T follicular helper cell (primary cell): ENCODE measurements around the gene STX17.
"Not testable (repeated sequence)": the region's sequence is repeated elsewhere in the genome, so short reads cannot be mapped to it uniquely, and the experiment has no call there.

Experiments
- DNase-seq: peaks from one replicate; pipeline ENCODE4 v3.0.0-alpha.2; 2020; ENCODE audit warnings: low read depth

The STX17 gene

DNA sequence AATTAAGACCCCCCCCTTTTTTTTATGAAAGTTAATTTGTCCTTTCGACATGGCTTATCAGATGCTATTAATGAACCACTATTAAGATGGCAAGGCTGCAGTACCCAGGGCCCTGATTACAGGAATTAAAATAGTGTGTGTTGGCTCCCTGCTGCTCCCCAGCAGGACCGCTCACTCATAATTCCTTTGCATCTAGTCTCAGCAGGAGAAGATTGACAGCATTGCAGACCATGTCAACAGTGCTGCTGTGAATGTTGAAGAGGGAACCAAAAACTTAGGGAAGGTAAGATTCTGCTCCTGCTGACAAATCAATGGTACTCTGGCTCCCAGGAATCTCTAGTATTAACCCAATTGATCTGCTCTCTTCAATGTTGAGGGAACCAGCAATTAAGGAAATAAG, 61.0 kb downstream of the STX17 start:
- no peak for DNase-seq

DNA sequence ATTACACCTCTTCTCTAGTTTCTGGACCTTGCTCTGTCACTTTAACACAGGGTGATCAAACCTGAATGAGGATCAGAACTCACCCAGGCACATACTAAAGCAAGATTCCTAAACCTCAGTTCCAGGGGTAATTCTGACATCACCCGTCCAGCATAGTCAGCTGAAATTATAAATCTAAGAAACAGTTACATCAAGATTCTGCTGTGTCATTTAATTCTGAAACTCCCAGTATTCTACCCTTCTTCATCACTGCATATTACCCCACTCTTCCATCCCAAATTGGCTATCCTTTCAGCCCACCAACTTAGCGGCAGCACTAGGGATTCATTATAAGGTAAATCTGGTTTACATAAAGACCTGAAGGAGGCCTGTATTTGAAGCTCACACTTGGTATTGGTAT, 64.0 kb downstream of the STX17 start:
- no peak for DNase-seq

DNA sequence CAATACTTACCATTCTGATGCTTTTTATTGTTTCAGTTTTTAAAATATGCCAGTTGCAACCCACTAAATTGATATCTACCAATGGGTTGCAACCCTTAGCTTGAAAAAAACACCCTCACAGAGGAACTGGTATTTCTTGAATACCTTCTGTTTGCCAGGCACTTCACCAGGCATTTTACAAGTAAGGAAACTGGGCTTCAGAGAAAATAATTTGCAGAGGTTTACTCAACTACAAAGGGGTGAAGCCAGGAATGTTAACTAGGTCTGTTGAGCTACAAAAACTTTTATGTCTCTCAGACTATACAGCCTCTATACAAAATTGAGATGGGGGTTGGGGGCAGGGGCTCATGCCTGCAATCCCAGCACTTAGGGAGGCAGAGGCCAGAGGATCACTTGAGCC, 65.0 kb downstream of the STX17 start:
- no peak for DNase-seq

DNA sequence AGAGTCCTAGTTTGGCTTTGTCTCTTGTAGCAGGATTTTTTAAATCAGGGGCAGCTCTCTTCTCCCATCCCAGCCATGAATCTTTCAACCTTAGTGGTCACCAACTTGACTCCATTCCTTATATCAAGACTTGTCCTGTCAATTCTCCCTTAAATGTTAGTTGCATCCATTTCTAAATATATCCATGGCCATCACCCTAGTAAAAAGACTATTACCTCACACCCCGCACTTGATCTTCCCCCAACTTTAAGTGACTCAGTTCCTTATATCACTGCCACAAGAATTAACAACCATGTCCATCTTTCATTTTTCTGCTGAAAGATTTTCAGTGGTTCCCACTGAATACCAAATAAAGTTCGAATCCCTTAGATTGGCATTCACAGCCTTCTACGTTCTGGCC, 67.0 kb downstream of the STX17 start:
- DNase-seq: no peak

DNA sequence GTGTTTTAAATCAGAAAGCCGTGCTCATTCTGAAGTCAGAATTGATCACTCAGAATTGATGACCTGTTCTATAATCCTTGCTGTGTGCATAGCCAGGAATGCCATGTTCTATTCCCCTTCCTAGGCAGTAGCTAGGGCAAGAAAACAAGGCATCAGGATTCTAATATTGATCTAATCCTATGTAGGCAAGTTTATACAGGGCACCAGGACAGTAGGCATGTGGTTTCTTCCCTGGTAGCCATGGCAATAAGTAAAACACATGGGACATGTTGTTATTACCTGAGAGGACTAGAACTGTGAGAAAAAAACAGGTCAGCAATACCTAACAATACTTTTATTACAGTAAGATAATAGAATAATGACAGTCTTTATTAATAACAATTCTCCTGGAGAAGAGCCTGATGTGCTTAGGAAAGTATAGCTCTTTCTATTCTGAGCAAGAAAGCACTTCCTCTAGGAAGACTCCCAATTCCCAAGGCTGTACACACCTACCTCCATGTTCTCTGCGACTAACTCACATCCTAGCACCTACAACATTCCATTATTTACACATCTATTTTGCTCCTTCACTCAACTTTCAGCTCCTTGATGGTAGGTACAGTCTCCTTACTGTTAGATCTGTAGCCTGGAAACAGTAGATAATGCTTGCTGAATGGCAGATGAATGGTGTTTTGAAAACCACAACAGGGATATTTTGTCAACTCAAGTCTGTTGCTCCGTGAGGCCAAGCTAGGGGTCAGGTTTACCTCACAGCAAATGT, 70.8 kb downstream of the STX17 start:
- no peak for DNase-seq

DNA sequence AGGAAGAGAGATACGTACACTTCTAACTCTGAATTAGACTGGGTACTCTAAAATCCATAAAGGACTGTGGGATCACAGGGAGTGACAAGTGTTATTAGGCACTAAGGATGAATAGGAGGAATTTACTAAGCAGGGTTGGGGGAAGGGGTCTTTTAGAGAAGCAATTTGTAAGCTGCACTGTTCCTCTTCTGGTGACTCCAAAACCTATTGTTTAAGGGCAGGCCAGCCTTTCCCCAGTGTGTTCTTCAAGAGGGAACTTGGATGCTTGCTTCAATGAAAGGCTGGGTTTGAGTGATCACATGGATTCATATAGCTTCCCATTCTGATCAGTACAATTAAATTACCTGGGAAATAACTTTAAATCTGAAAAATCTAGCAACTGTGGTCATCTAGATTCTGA, 71.8 kb downstream of the STX17 start:
- DNase-seq: no peak

DNA sequence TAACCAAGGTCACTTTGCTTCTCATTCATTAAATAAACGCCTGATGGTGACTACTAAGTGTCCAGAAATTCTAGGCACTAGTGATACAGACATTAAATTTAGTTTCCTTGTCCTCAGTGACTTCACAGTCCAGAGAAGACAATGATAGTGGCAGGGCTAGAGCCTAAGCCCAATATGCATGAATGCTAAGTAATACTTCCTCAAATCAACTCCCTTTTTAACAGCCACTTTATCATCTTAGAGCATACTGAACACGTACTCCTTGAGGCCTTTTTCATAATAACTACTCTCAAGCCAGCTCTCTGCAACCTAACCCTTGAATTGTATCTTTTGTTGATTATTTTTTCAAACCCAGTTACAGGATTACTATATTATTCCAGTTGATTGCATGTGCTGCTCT, 74.1 kb downstream of the STX17 start:
- DNase-seq: no peak

DNA sequence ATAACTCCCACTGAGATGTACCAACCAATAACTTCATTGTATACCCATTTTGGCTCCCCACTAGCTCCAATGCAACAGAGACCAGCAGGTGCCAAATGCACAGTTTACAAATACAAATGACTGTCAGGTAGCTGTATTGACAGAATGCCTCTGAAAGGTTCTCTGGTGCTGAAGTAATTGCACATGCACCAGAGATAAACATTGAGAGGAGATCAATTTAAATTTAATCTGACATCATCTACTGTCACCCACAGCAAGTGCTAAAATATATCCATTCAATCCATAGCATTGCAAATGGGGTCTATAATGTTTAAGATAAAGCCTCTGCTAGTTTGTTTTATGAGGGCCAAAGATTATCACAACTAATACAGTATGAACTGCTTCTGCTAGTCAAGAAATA, 80.2 kb downstream of the STX17 start:
- no peak for DNase-seq

DNA sequence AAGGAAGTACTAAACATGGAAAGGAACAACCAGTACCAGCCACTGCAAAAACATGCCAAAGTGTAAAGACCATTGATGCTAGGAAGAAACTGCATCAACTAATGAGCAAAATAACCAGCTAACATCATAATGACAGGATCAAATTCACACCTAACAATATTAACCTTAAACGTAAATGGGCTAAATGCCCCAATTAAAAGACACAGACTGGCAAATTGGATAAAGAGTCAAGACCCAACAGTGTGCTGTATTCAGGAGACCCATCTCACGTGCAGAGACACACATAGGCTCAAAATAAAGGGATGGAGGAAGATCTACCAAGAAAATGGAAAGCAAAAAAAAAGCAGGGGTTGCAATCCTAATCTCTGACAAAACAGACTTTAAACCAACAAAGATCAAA, 84.1 kb downstream of the STX17 start:
- not testable (repeated sequence) for DNase-seq

DNA sequence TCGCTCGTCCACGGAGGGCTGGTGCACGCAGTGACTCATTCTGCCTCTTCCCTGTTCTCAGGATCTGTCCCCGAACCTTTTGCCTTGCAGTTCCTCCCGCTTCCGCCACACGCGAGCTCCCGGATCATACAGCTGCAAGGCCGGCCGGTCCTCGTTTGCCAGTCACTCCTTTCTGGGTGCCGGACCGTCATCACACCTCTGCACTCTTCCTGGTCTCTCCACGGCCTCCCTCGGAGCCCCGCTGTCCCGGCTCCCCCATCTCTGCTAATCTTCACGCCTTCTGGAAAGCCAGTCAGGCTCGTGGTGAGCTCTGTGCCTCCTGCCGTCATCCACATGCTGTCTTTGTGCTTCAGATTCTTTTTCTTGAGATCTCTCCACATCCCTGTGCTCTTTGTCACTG, 91.8 kb downstream of the STX17 start:
- DNase-seq: no peak

DNA sequence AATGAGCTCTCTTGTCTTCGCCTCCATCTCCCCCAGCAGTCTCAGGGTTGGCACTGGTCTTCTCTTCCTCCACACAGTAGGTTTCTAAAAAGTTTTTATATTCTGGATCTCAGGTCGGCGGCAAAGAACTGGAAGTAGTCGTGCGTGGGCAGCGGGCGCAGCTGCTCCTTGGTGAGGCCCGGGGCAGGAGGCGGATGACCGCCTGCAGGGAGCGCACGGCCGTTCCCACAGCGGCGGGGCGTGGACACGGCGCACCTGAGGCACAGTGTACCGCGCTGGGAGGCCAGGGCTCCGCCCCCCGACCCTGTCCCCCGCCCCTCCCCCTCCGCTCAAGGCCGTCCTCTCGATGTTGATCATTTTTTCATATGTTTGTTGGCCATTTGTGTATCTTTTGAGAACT, 92.4 kb downstream of the STX17 start:
- DNase-seq: no peak

DNA sequence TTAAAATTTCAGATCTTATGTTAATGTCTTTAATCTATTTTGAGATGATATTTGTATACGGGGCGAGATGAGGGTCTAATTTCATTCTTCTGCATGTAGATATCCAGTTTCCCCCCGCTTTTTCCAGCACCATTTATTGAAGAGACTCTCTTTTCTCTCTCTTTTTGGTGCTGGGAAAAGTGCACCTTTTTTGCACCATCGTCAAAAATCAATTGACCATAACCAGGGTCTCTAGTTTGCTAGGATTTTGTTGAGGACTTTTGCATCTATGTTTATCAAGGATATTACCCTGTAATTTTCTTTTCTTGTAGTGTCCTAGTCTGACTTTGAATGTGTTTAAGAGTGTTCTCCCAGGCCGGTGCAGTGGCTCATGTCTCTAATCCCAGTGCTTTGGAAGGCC, 93.3 kb downstream of the STX17 start:
- DNase-seq: no peak

DNA sequence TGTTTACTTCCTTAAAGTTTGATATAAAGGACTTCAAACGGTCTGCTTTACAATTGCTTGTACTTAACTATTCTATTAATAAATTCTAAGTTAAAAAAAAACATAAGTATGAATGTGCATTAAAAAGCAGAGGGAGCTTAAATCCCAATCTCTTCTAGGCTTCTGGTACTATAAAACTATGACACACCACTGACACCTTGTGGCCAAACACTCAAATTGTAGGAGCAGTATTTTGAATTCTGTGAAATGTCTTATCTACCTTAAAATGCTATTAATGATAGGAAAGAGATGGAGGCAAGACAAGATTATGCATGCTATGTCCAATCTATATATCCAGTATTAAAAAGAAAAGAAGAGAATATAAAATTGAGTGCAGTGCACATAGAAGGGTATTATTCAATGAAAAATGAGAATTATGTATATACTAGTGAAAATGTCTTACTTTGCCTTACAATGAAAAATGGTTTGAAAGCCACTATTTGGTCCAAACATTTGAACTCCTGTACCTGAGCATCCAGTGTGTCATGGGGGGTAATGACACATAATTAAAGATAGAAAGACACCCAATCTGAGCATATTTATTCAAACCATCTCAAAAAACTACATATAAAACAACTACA, 104.7 kb downstream of the STX17 start:
- DNase-seq: peak; percentile 15

DNA sequence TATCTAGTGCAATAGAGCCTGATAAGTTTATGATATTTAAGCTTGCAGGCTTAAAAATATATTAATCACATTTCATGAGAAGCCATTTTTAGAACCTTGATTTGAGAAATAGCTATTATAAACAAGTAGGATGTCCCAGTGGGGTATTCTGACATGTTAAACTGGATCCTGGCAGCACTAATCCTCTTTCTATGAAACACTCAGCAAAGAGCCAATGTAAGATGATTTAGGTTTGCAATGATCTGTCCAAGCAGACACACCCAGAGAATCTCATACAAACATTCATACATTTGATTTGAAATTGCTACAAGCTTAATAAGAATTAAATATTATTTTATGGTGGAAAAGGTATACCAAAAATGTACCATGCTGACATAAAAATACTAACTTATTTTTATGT, 105.8 kb downstream of the STX17 start:
- DNase-seq: no peak

DNA sequence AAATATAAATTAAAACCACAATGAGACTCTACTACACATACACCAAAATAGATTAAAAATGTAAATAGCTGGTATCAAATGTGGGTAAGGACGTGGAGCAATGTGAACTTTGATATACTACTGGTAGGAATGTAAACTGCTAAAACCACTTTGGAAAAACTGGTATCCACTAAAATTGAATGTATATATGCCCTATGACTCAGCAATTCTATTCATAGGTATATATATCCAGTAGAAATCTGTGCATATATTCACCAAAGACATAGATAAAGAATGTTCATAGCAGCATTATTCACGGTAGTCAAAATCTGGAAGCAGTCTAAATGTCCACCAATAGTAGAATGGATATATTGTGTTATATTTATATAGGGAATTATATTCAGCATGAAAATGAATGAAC, 107.1 kb downstream of the STX17 start:
- no peak for DNase-seq

DNA sequence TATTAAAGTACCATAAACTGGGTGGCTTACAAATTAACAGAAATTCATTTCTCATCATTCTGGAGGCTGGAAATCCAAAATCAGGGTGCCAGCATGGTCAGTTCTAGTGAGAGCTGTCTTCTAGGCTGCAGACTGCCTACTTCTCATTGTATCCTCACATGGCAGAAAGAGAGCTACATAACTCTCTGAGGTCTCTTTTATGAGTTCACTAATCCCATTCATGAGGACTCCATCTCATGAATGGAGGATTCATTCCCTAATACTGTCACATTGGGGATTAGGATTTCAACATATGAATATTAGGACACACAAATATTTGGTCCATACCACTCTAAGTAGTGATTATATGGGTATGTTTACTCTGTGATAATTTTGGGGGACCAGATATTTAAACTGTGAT, 108.4 kb downstream of the STX17 start:
- no peak for DNase-seq

DNA sequence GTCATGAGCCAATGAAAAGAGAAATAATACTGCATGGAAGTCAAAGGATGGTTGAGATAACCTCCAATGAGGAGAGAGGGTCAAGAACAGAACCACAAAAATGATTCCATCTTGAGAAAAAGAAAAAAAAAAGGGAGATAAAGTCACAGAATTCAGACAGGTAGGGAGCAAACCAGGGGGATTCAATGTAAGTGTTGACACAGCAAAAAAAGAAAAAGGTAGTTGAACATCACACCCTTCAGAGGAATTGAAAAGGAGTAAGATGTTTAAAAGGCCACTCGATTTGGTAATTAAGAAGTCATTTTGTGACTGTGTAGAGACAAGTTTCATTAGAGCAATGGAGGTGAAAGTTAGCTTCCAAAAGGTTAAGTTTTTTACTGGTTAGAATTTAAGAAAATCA, 113.1 kb downstream of the STX17 start:
- DNase-seq: no peak
